ENCODE data around the gene KCNJ15. TPM values are rescaled to one million over a fixed set of nuclear protein-coding genes. Genes with fewer than 3 reads are reported as not detected.

Gene KCNJ15
- total and polyA plus RNA-seq, 2 experiments from 2014 or later = not detected

GRCh38 chr21:38246511-38246910, 10.3 kb upstream of the KCNJ15 start:
- Histone ChIP-seq H3K4me2 (no peak overlapping the region), H2AFZ (no peak overlapping the region), H4K20me1 (replicated peaks; ENCODE audit: insufficient read depth) (no peaks in the 10 kb centered on the region), H3K4me1 (ENCODE audit: insufficient read depth) (no peaks in the 10 kb centered on the region), H3K4me3 (no peak overlapping the region), H3F3A (replicated peaks; ENCODE audit: low read depth) (no peaks in the 10 kb centered on the region), H3K27ac (ENCODE audit: low read depth) (no peak overlapping the region), H3K79me2 (replicated peaks; ENCODE audit: insufficient read depth) (no peaks in the 10 kb centered on the region), H3K9me2 (ENCODE audit: insufficient read depth) (peaks cover 3% of the 10 kb centered on the region; the same call in 1 of the 2 replicates), H3K27me3 (ENCODE audit: insufficient read depth) (no peaks in the 10 kb centered on the region), H3K36me3 (ENCODE audit: insufficient read depth) (no peaks in the 10 kb centered on the region)
- Mint-ChIP-seq H3K36me3 (ENCODE audit: low read depth) (no peaks in the 10 kb centered on the region), H3K4me1 (no peaks in the 10 kb centered on the region), H3K4me3 (no peak overlapping the region), H3K27me3 (ENCODE audit: insufficient read depth, low read depth, poor library complexity) (peaks cover 3% of the 10 kb centered on the region), H3K27ac (no peak overlapping the region), H3K9me3 (no peaks in the 10 kb centered on the region; the same call in 2 of the 3 replicates)
- no peak for DNase-seq (ENCODE audit: low spot score)
- no peak for ATAC-seq
- TF ChIP-seq ETS1 (IDR thresholded peaks at IDR 0.05) (no peak), POLR2AphosphoS5 (IDR thresholded peaks at IDR 0.05; ENCODE audit: low read depth) (no peak), CREB1 (CRISPR knock-in tag; IDR thresholded peaks at IDR 0.05; ENCODE audit: low read depth) (no peak), ZNF331 (CRISPR knock-in tag; IDR thresholded peaks at IDR 0.05; ENCODE audit: low read depth) (no peak), EZH2phosphoT487 (IDR thresholded peaks at IDR 0.05; ENCODE audit: unreplicated experiment) (no peak), REST (IDR thresholded peaks at IDR 0.05; ENCODE audit: unreplicated experiment) (no peak), ZNF114 (CRISPR knock-in tag; IDR thresholded peaks at IDR 0.05) (no peak), STAT1 (IDR thresholded peaks at IDR 0.05; ENCODE audit: unreplicated experiment) (no peak), JUNB (IDR thresholded peaks at IDR 0.05; ENCODE audit: unreplicated experiment) (no peak), CTCF (conservative IDR thresholded peaks at IDR 0.05; ENCODE audit: low read depth in 2 of 2) (no peak), EZH2 (IDR thresholded peaks at IDR 0.05; ENCODE audit: low read depth, unreplicated experiment) (no peak), NANOG (IDR thresholded peaks at IDR 0.05; ENCODE audit: borderline replicate concordance) (no peak)
- TF ChIP-seq, protein P1, sequence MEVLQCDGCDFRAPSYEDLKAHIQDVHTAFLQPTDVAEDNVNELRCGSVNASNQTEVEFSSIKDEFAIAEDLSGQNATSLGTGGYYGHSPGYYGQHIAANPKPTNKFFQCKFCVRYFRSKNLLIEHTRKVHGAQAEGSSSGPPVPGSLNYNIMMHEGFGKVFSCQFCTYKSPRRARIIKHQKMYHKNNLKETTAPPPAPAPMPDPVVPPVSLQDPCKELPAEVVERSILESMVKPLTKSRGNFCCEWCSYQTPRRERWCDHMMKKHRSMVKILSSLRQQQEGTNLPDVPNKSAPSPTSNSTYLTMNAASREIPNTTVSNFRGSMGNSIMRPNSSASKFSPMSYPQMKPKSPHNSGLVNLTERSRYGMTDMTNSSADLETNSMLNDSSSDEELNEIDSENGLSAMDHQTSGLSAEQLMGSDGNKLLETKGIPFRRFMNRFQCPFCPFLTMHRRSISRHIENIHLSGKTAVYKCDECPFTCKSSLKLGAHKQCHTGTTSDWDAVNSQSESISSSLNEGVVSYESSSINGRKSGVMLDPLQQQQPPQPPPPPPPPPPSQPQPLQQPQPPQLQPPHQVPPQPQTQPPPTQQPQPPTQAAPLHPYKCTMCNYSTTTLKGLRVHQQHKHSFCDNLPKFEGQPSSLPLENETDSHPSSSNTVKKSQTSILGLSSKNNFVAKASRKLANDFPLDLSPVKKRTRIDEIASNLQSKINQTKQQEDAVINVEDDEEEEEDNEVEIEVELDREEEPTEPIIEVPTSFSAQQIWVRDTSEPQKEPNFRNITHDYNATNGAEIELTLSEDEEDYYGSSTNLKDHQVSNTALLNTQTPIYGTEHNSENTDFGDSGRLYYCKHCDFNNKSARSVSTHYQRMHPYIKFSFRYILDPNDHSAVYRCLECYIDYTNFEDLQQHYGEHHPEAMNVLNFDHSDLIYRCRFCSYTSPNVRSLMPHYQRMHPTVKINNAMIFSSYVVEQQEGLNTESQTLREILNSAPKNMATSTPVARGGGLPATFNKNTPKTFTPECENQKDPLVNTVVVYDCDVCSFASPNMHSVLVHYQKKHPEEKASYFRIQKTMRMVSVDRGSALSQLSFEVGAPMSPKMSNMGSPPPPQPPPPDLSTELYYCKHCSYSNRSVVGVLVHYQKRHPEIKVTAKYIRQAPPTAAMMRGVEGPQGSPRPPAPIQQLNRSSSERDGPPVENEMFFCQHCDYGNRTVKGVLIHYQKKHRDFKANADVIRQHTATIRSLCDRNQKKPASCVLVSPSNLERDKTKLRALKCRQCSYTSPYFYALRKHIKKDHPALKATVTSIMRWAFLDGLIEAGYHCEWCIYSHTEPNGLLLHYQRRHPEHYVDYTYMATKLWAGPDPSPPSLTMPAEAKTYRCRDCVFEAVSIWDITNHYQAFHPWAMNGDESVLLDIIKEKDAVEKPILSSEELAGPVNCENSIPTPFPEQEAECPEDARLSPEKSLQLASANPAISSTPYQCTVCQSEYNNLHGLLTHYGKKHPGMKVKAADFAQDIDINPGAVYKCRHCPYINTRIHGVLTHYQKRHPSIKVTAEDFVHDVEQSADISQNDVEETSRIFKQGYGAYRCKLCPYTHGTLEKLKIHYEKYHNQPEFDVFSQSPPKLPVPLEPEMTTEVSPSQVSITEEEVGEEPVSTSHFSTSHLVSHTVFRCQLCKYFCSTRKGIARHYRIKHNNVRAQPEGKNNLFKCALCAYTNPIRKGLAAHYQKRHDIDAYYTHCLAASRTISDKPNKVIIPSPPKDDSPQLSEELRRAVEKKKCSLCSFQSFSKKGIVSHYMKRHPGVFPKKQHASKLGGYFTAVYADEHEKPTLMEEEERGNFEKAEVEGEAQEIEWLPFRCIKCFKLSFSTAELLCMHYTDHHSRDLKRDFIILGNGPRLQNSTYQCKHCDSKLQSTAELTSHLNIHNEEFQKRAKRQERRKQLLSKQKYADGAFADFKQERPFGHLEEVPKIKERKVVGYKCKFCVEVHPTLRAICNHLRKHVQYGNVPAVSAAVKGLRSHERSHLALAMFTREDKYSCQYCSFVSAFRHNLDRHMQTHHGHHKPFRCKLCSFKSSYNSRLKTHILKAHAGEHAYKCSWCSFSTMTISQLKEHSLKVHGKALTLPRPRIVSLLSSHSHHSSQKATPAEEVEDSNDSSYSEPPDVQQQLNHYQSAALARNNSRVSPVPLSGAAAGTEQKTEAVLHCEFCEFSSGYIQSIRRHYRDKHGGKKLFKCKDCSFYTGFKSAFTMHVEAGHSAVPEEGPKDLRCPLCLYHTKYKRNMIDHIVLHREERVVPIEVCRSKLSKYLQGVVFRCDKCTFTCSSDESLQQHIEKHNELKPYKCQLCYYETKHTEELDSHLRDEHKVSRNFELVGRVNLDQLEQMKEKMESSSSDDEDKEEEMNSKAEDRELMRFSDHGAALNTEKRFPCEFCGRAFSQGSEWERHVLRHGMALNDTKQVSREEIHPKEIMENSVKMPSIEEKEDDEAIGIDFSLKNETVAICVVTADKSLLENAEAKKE (CRISPR knock-in tag; IDR thresholded peaks at IDR 0.05) = no peak

All from GM23338 (cell line).